Osteoblast (primary cell): Measurements from ENCODE around the gene DIP2B. TPM values are rescaled to one million over a fixed set of nuclear protein-coding genes. Genes with fewer than 3 reads are reported as not detected.

Experiments used
- DNase-seq: peaks from one replicate; pipeline ENCODE4 v3.0.0; 2011; ENCODE audit warnings: low spot score, mixed read lengths; ENCODE audit not compliant: insufficient read length; ENCODE audit errors: missing footprints
- H2AFZ ChIP-seq: 2 replicates; pipeline ENCODE4 v1.6.0; 2011; ENCODE audit warnings: mild to moderate bottlenecking, low read length
- H3K27ac ChIP-seq: 2 replicates; pipeline ENCODE4 v1.5.1; 2011; ENCODE audit warnings: mild to moderate bottlenecking, low read depth, low read length, moderate library complexity
- H3K27me3 ChIP-seq: 2 replicates; pipeline ENCODE4 v1.6.0; 2012; ENCODE audit warnings: mild to moderate bottlenecking, control low read depth, inconsistent platforms, low read length, moderate library complexity; ENCODE audit not compliant: insufficient read depth
- H3K36me3 ChIP-seq: 2 replicates; pipeline ENCODE4 v1.5.1; 2011; ENCODE audit warnings: mild to moderate bottlenecking, low read length, control low read depth, moderate library complexity; ENCODE audit not compliant: insufficient read depth
- H3K4me1 ChIP-seq: 2 replicates; pipeline ENCODE4 v1.5.1; 2011; ENCODE audit warnings: mild to moderate bottlenecking, low read length, control low read depth, moderate library complexity; ENCODE audit not compliant: insufficient read depth
- H3K4me2 ChIP-seq: 2 replicates; pipeline ENCODE4 v1.6.0; 2011; ENCODE audit warnings: mild to moderate bottlenecking, low read length; ENCODE audit not compliant: insufficient read depth
- H3K4me3 ChIP-seq: fragments of 200-600 bp; sonication (generic); 3 replicates; pipeline ENCODE4 v1.5.1; 2012; ENCODE audit warnings: mild to moderate bottlenecking, low read length, inconsistent platforms; ENCODE audit not compliant: insufficient read depth
- H3K79me2 ChIP-seq: 2 replicates; pipeline ENCODE4 v1.6.0; 2012; ENCODE audit warnings: mild to moderate bottlenecking, low read length, control low read depth, inconsistent platforms; ENCODE audit not compliant: insufficient read depth
- H3K9me3 ChIP-seq: 2 replicates; pipeline ENCODE4 v1.5.1; 2011; ENCODE audit warnings: low read depth, low read length, control low read depth
- H4K20me1 ChIP-seq: 2 replicates; pipeline ENCODE4 v1.6.0; 2012; ENCODE audit warnings: mild to moderate bottlenecking, low read length, control low read depth; ENCODE audit not compliant: insufficient read depth
- CTCF ChIP-seq: IDR thresholded peaks from 2 replicates; pipeline ENCODE4 v1.5.1; 2011; ENCODE audit warnings: mild to moderate bottlenecking, low read depth, low read length, moderate library complexity; ENCODE audit errors: extremely low read depth
- total RNA-seq: library from RNA; depleted of rRNA; stranded (reverse); fragments of >200 nt; gene quantifications from 2 replicates; pipeline ENCODE4 v1.2.3, GENCODE V29; 2012

Gene DIP2B
- total RNA-seq, 1 donor = 28.2 TPM

GRCh38 chr12:50636505-50636904 lies 131.7 kb downstream of the DIP2B start:
- H3K9me3 ChIP-seq = no peaks in the 10 kb centered on the region
- peaks cover 15% of the 10 kb centered on the region for H3K79me2 ChIP-seq
- no peak overlapping the region for H3K27ac ChIP-seq
- H2AFZ ChIP-seq = no peak overlapping the region
- H3K4me3 ChIP-seq = no peak overlapping the region
- DNase-seq = no peak
- peaks cover 10% of the 10 kb centered on the region for H3K4me1 ChIP-seq
- no peaks in the 10 kb centered on the region for H4K20me1 ChIP-seq
- H3K27me3 ChIP-seq = no peaks in the 10 kb centered on the region
- H3K4me2 ChIP-seq = no peak overlapping the region
- TF ChIP-seq CTCF = no peak
- H3K36me3 ChIP-seq = no peaks in the 10 kb centered on the region

GRCh38 chr12:50637870-50638481 lies 133.2 kb downstream of the DIP2B start:
- Histone ChIP-seq H3K4me1 (peaks cover 19% of the 10 kb centered on the region), H2AFZ (no peak overlapping the region), H3K4me2 (no peak overlapping the region), H3K4me3 (no peak overlapping the region), H4K20me1 (no peaks in the 10 kb centered on the region), H3K27me3 (no peaks in the 10 kb centered on the region), H3K36me3 (peaks cover 3% of the 10 kb centered on the region), H3K9me3 (no peaks in the 10 kb centered on the region), H3K79me2 (peaks cover 15% of the 10 kb centered on the region), H3K27ac (no peak overlapping the region)
- DNase-seq = no peak
- peak; percentile 65 for TF ChIP-seq CTCF

GRCh38 chr12:50638482-50638880 lies 133.7 kb downstream of the DIP2B start:
- no peak overlapping the region for H3K4me2 ChIP-seq
- no peak for DNase-seq
- H2AFZ ChIP-seq = no peak overlapping the region
- peaks cover 3% of the 10 kb centered on the region for H3K36me3 ChIP-seq
- no peaks in the 10 kb centered on the region for H3K9me3 ChIP-seq
- H3K27me3 ChIP-seq = no peaks in the 10 kb centered on the region
- H4K20me1 ChIP-seq = no peaks in the 10 kb centered on the region
- no peak overlapping the region for H3K4me3 ChIP-seq
- H3K4me1 ChIP-seq = peaks cover 19% of the 10 kb centered on the region
- no peak for TF ChIP-seq CTCF
- no peak overlapping the region for H3K27ac ChIP-seq
- H3K79me2 ChIP-seq = peaks cover 15% of the 10 kb centered on the region

GRCh38 chr12:50639721-50640120 lies 134.9 kb downstream of the DIP2B start:
- no peaks in the 10 kb centered on the region for H3K27me3 ChIP-seq
- no peaks in the 10 kb centered on the region for H4K20me1 ChIP-seq
- H3K4me1 ChIP-seq = peaks cover 9% of the 10 kb centered on the region
- H3K27ac ChIP-seq = no peak overlapping the region
- H3K9me3 ChIP-seq = no peaks in the 10 kb centered on the region
- H3K36me3 ChIP-seq = peaks cover 3% of the 10 kb centered on the region
- TF ChIP-seq CTCF = no peak
- H2AFZ ChIP-seq = no peak overlapping the region
- DNase-seq = no peak
- no peak overlapping the region for H3K4me3 ChIP-seq
- peaks cover 15% of the 10 kb centered on the region for H3K79me2 ChIP-seq
- H3K4me2 ChIP-seq = no peak overlapping the region
